Measurements from ENCODE around the gene PARN.

The PARN gene

GRCh38 chr16:14549789-14550153 lies 80.3 kb downstream of the PARN start (continued):
- TF ChIP-seq ZNF518A (tag by site-specific recombination; conservative IDR thresholded peaks at IDR 0.05; ENCODE audit: low read depth) (no peak), ZBTB11 (tag by site-specific recombination; conservative IDR thresholded peaks at IDR 0.05; ENCODE audit: low read depth) (no peak), ZNF529 (tag by site-specific recombination; IDR thresholded peaks at IDR 0.05; ENCODE audit: insufficient replicate concordance) (no peak), ZNF639 (tag by site-specific recombination; IDR thresholded peaks at IDR 0.05) (no peak), ZSCAN18 (tag by site-specific recombination; IDR thresholded peaks at IDR 0.05) (no peak), ZFP69B (tag by site-specific recombination; IDR thresholded peaks at IDR 0.05) (0 out of 2 replicates have a peak, but pooled peaks have one; percentile 30), ZNF112 (tag by site-specific recombination; IDR thresholded peaks at IDR 0.05) (no peak), ZNF398 (tag by site-specific recombination; IDR thresholded peaks at IDR 0.05) (peak; percentile 37; the same call in 1 of the 2 replicates), BCL11B (tag by site-specific recombination; IDR thresholded peaks at IDR 0.05; ENCODE audit: low read depth) (no peak), ZNF558 (tag by site-specific recombination; IDR thresholded peaks at IDR 0.05) (no peak), ZNF280D (tag by site-specific recombination; IDR thresholded peaks at IDR 0.05) (no peak), ZNF26 (tag by site-specific recombination; IDR thresholded peaks at IDR 0.05) (no peak), FEZF1 (tag by site-specific recombination; IDR thresholded peaks at IDR 0.05) (peak; percentile 96), ZNF391 (tag by site-specific recombination; IDR thresholded peaks at IDR 0.05; ENCODE audit: borderline replicate concordance, low read depth) (no peak), ZFP3 (tag by site-specific recombination; IDR thresholded peaks at IDR 0.05; ENCODE audit: low read depth) (no peak), SCRT2 (tag by site-specific recombination; IDR thresholded peaks at IDR 0.05) (peak; percentile 96), HIC1 (tag by site-specific recombination; IDR thresholded peaks at IDR 0.05) (no peak), ZNF37A (tag by site-specific recombination; IDR thresholded peaks at IDR 0.05) (no peak), ZNF121 (tag by site-specific recombination; IDR thresholded peaks at IDR 0.05) (no peak)

All from HEK293 (cell line).